Right atrium auricular region (tissue), 2 donors: ENCODE measurements around the gene IL3. TPM values are rescaled to one million over a fixed set of nuclear protein-coding genes. Genes with fewer than 3 reads are reported as not detected.

ENCODE experiments used
- DNase-seq: peaks from one replicate; pipeline ENCODE4 v3.0.0-alpha.2; 2019; ENCODE audit warnings: low spot score
- H3K27ac ChIP-seq, 2 donors: fragments of 200-600 bp; sonication (generic); 1 replicate in 1 of 2; 2 replicates in 1 of 2; pipeline ENCODE4 v1.5.1; 2016 to 2019
- H3K27me3 ChIP-seq, 2 donors: fragments of 200-600 bp; sonication (generic); one replicate each; pipeline versions ENCODE4 v1.5.1 to v1.6.0; 2017 to 2019
- H3K36me3 ChIP-seq: fragments of 200-600 bp; sonication (generic); one replicate; pipeline ENCODE4 v1.5.1; 2016
- H3K4me1 ChIP-seq, 2 donors: fragments of 200-600 bp; sonication (generic); one replicate each; pipeline versions ENCODE4 v1.5.1 to v1.6.0; 2017 to 2019
- H3K4me3 ChIP-seq, 2 donors: fragments of 200-600 bp; sonication (generic); 1 replicate in 1 of 2; 2 replicates in 1 of 2; pipeline ENCODE4 v1.5.1; 2017 to 2019; ENCODE audit warnings: mild to moderate bottlenecking in 1 of 2, moderate library complexity in 1 of 2
- H3K9me3 ChIP-seq, 2 donors: fragments of 200-600 bp; sonication (generic); one replicate each; pipeline ENCODE4 v1.5.1; 2019
- CTCF ChIP-seq, 2 donors: fragments of 200-600 bp; sonication (generic); IDR thresholded peaks; one replicate each; pipeline ENCODE4 v1.5.1; 2019; ENCODE audit warnings: antibody characterized with exemption in 2 of 2
- total RNA-seq, 2 donors: library from RNA; depleted of rRNA; stranded (reverse); fragments of >200 nt; gene quantifications; one replicate each; pipeline ENCODE4 v1.1.0, GENCODE V29; 2016

IL3 gene
- total RNA-seq, 2 donors from 2014 or later, result not detected

DNA sequence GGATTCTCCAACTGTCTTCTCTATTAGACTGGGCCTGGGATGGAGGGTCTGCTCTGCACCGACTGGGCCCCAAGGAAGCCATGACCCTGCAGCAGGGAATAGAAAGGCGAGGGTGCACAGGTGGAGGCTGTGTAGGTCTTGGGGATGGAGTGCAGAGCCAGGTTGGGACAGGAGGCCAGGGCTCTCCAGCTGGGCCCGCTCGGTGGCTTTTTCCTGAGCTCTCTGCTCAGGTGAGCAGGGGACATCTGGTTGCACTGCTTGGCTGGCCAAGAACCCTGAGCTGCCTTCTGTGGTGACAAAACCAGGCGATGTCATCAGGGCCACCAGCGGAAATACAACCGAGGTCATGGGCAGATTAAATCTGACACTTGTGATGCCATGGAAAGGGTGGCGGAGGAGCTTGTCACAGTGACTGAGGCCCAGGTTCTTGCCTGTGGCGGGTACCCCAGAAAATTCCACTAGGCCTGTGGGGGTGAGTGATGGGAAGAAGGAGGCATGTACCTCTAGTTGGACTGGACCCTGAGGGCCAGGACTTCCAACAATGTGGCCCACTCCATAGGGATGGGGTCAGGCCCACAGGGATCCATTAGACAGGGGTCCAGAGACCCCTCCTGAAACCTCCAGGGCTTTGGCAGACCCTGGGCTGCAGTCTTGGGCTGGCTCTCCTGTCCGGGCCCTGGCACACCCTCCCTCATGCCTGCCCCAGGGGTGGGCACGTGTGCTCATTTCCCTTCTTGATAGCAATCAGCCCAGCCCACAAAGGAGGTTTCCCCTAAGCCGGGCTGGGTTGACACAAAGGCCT lies 4.4 kb upstream of the IL3 start:
- no peak overlapping the region for H3K27ac ChIP-seq
- no peak overlapping the region for H3K4me3 ChIP-seq
- no peak for TF ChIP-seq CTCF (IDR thresholded peaks at IDR 0.05)
- H3K9me3 ChIP-seq, result no peaks in the 10 kb centered on the region
- H3K27me3 ChIP-seq, result no peaks in the 10 kb centered on the region
- no peaks in the 10 kb centered on the region for H3K36me3 ChIP-seq
- no peaks in the 10 kb centered on the region for H3K4me1 ChIP-seq
- DNase-seq, result peak; percentile 38

DNA sequence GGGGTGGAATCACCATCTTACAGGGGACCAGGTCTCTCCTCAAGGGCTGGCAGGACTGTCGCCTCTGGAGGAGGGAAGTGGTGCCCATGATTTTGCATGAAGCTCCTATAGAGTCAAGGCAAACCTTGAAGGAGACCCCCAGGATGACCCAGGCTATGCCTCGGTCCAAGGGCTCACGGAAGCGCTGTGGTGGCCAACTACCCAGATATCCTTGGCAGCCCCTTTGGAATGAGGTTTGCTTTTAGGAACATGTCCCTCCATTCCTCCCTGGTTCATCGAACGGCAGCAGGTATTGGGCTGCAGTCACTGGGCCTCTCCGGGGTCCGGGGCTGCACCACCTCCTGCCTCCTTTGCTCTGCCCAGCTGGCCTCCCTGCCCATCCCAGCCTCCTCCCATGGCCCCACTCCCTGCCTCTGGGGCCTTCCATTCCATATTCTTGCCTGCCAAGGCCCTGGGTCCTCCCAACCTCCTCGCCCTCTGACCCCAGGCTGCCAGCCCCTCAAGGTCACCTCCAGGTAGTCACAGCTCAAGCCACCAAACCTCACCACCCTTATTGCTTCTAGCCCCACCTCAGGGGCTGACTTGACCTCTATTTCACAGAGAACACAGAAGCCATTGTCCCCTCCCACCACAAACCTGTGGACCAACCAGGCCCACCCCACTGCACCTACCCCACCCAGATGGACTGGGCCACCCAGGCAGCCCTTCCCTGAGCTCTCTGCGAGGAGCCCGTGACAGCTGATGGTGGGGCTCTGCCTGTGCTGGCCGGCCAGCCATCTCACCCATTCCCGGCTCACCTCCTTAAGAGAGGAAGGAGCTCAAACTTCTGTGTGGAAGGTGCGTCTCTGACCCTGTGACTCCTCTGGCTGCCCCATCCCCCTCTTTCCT lies 3.6 kb upstream of the IL3 start:
- H3K9me3 ChIP-seq, result no peaks in the 10 kb centered on the region
- H3K27ac ChIP-seq, result no peak overlapping the region
- no peaks in the 10 kb centered on the region for H3K36me3 ChIP-seq
- TF ChIP-seq CTCF (IDR thresholded peaks at IDR 0.05), result no peak
- DNase-seq, result peak; percentile 32
- H3K4me3 ChIP-seq, result no peak overlapping the region
- H3K27me3 ChIP-seq, result no peaks in the 10 kb centered on the region
- no peaks in the 10 kb centered on the region for H3K4me1 ChIP-seq

DNA sequence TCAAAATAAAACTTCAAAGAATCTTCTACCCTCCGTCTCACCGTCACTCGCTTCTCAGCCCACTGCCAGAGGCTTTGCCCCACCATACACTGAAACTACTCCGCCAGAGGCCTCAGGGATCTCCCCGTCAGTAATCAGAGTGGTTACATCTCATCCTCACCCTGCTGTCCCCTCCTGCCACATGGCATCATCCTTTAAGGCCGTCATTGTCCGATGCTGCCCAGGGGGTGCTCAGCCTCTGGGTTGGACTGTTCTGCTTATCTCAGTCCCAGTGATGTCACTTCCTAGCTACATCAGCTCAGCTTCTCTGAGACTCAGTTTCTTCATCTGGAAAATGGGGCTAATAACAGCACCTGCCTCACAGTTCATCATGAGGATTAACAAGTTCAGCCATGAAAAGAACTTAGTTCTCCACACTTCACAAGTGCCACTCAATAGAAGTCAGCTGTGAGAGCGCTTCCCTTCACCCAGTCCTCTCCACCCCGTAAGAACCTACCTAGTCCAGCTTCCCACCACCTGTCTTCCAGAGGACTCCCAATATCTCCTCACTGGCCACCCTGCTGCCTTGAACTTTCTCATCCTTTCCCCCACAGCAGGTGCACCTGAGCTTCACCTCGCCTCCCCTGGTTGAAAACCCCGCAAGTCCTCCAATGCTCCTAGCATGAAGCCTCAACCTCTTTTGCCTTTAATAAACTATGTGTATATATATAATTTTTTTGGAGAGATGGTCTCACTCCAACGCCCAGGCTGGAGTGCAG lies 2.8 kb upstream of the IL3 start:
- no peak overlapping the region for H3K4me3 ChIP-seq
- peak; percentile 38 for DNase-seq

GRCh38 chr5:132058646-132059042 lies 1.8 kb upstream of the IL3 start:
- peak; percentile 53 for DNase-seq
- H3K4me3 ChIP-seq, result no peak overlapping the region

More for the DNA sequence above, 2.8 kb upstream of the IL3 start:
- TF ChIP-seq CTCF (IDR thresholded peaks at IDR 0.05), result no peak
- Histone ChIP-seq H3K4me1 (no peaks in the 10 kb centered on the region), H3K27me3 (no peaks in the 10 kb centered on the region), H3K36me3 (no peaks in the 10 kb centered on the region), H3K27ac (no peak overlapping the region), H3K9me3 (no peaks in the 10 kb centered on the region)

More at GRCh38 chr5:132058646-132059042, 1.8 kb upstream of the IL3 start:
- H3K27ac ChIP-seq, result no peak overlapping the region
- H3K27me3 ChIP-seq, result no peaks in the 10 kb centered on the region
- TF ChIP-seq CTCF (IDR thresholded peaks at IDR 0.05), result no peak
- no peaks in the 10 kb centered on the region for H3K4me1 ChIP-seq
- H3K36me3 ChIP-seq, result no peaks in the 10 kb centered on the region
- no peaks in the 10 kb centered on the region for H3K9me3 ChIP-seq
